ENCODE measurements around the gene KIF5A. TPM values are rescaled to one million over a fixed set of nuclear protein-coding genes. Genes with fewer than 3 reads are reported as not detected.

The KIF5A gene
- total and polyA plus RNA-seq, 2 of the 4 experiments (the other 2 are of a cell fraction), result 0.15 to 0.18 TPM

DNA sequence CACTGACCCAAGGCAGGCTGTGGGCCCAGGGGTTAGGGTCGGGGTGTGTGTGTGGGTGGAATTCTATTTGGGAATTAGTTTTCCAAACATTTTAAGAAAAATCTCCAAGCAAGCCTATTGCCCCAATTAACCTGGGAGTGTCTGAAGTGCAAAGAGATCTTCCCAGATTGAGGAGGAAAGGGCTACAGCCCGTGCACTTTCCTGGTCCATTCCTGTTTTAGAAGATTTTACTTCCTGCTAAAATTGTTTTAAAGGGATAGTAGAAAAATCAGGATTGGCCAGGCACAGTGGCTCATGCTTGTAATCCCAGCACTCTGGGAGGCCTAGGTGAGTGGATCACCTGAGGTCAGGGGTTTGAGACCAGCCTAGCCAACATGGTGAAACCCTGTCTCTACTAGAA lies 8.1 kb upstream of the KIF5A start:
- no peak overlapping the region for H2AK9ac ChIP-seq (replicated peaks; ENCODE audit: low read depth, low read length, poor library complexity)
- no peak overlapping the region for H2BK20ac ChIP-seq (ENCODE audit: low read depth, low read length)
- BruUV-seq (replicated peaks), result no TSS peak
- no peak overlapping the region for H3K56ac ChIP-seq (ENCODE audit: extremely low read depth, insufficient read depth, low read length)
- no peaks in the 10 kb centered on the region for H3K9me3 ChIP-seq (ENCODE audit: control insufficient read depth, insufficient read depth, low read length)
- H2BK15ac ChIP-seq (ENCODE audit: low read depth, low read length), result no peak overlapping the region
- H3K27me3 ChIP-seq (ENCODE audit: control insufficient read depth, insufficient read depth, low read length), result no peaks in the 10 kb centered on the region
- no peak overlapping the region for H3K4me3 ChIP-seq (ENCODE audit: insufficient read depth, low read depth, low read length)
- TF ChIP-seq FOS (IDR thresholded peaks at IDR 0.05; ENCODE audit: low read depth, low read length) (no peak), RAD21 (IDR thresholded peaks at IDR 0.05; ENCODE audit: low read length) (no peak), POLR2A (IDR thresholded peaks at IDR 0.05; ENCODE audit: low read depth, low read length) (no peak), MXI1 (IDR thresholded peaks at IDR 0.05; ENCODE audit: borderline replicate concordance, low read depth, low read length) (no peak), RFX5 (IDR thresholded peaks at IDR 0.05; ENCODE audit: low read depth, low read length) (no peak), CHD1 (IDR thresholded peaks at IDR 0.05; ENCODE audit: low read depth, low read length) (no peak), SMC3 (IDR thresholded peaks at IDR 0.05; ENCODE audit: low read depth, low read length) (no peak), MAZ (IDR thresholded peaks at IDR 0.05; ENCODE audit: borderline replicate concordance, low read depth, low read length) (no peak), MAFK (IDR thresholded peaks at IDR 0.05; ENCODE audit: low read depth, low read length) (no peak), CEBPB (IDR thresholded peaks at IDR 0.05; ENCODE audit: low read depth, low read length) (no peak), NFE2L2 (IDR thresholded peaks at IDR 0.05; ENCODE audit: low read depth, low read length) (no peak), RCOR1 (IDR thresholded peaks at IDR 0.05; ENCODE audit: insufficient replicate concordance, low read length) (no peak), BHLHE40 (IDR thresholded peaks at IDR 0.05; ENCODE audit: low read depth, low read length) (no peak)
- TF ChIP-seq, protein P1, sequence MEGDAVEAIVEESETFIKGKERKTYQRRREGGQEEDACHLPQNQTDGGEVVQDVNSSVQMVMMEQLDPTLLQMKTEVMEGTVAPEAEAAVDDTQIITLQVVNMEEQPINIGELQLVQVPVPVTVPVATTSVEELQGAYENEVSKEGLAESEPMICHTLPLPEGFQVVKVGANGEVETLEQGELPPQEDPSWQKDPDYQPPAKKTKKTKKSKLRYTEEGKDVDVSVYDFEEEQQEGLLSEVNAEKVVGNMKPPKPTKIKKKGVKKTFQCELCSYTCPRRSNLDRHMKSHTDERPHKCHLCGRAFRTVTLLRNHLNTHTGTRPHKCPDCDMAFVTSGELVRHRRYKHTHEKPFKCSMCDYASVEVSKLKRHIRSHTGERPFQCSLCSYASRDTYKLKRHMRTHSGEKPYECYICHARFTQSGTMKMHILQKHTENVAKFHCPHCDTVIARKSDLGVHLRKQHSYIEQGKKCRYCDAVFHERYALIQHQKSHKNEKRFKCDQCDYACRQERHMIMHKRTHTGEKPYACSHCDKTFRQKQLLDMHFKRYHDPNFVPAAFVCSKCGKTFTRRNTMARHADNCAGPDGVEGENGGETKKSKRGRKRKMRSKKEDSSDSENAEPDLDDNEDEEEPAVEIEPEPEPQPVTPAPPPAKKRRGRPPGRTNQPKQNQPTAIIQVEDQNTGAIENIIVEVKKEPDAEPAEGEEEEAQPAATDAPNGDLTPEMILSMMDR (conservative IDR thresholded peaks at IDR 0.05; ENCODE audit: low read depth, low read length), result no peak
- TF ChIP-seq, protein P2, sequence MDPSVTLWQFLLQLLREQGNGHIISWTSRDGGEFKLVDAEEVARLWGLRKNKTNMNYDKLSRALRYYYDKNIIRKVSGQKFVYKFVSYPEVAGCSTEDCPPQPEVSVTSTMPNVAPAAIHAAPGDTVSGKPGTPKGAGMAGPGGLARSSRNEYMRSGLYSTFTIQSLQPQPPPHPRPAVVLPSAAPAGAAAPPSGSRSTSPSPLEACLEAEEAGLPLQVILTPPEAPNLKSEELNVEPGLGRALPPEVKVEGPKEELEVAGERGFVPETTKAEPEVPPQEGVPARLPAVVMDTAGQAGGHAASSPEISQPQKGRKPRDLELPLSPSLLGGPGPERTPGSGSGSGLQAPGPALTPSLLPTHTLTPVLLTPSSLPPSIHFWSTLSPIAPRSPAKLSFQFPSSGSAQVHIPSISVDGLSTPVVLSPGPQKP (IDR thresholded peaks at IDR 0.05; ENCODE audit: borderline replicate concordance, low read depth, low read length), result no peak
- TF ChIP-seq, protein P3, sequence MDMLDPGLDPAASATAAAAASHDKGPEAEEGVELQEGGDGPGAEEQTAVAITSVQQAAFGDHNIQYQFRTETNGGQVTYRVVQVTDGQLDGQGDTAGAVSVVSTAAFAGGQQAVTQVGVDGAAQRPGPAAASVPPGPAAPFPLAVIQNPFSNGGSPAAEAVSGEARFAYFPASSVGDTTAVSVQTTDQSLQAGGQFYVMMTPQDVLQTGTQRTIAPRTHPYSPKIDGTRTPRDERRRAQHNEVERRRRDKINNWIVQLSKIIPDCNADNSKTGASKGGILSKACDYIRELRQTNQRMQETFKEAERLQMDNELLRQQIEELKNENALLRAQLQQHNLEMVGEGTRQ (IDR thresholded peaks at IDR 0.05; ENCODE audit: low read depth, low read length), result no peak
- POLR2A ChIA-PET (ENCODE audit: unreplicated experiment), result no interaction called here
- no peak overlapping the region for H3K4ac ChIP-seq (ENCODE audit: low read depth, low read length)
- in situ Hi-C loops (cut with MboI; ENCODE audit: low sequenced_read_pairs) (no loop called here), dilution Hi-C loops (cut with HindIII; ENCODE audit: low sequenced_read_pairs, unreplicated experiment) (no loop called here), intact Hi-C loops (cut with micrococcal nuclease) (no loop called here)
- no peak overlapping the region for H4K8ac ChIP-seq (ENCODE audit: low read depth in 2 of 2, low read length in 2 of 2)
- H3K23ac ChIP-seq (ENCODE audit: low read depth, low read length), result no peak overlapping the region
- no peak overlapping the region for H3K14ac ChIP-seq (replicated peaks; ENCODE audit: low read depth, low read length)
- WGBS, 2 experiments (ENCODE audit: extremely low coverage in 2 of 2, insufficient read length in 1 of 2), result no CpG with 5 or more reads among the region's 2 CpGs
- no peak overlapping the region for H3K27ac ChIP-seq (ENCODE audit: insufficient read depth, low read length)
- H3K79me1 ChIP-seq (ENCODE audit: low read depth in 1 of 2, low read length in 2 of 2), result peaks cover 45 to 73% of the 10 kb centered on the region in 2 experiments
- H2AFZ ChIP-seq (replicated peaks; ENCODE audit: low read length, poor library complexity), result no peak overlapping the region
- H2AK5ac ChIP-seq (ENCODE audit: low read depth, low read length), result no peak overlapping the region
- no peak overlapping the region for H2BK120ac ChIP-seq (ENCODE audit: low read depth, low read length)
- H4K5ac ChIP-seq (ENCODE audit: low read depth, low read length), result no peak overlapping the region
- no peak overlapping the region for H2BK5ac ChIP-seq (ENCODE audit: low read depth, low read length, poor library complexity, severe bottlenecking)
- no peak overlapping the region for H3K9ac ChIP-seq (ENCODE audit: low read depth, low read length)
- no peak overlapping the region for H4K91ac ChIP-seq (ENCODE audit: insufficient read depth, low read depth, low read length)
- peaks cover 42% of the 10 kb centered on the region for H4K20me1 ChIP-seq (ENCODE audit: insufficient read depth, low read length)
- no peak for DNase-seq
- CTCF ChIA-PET, result no interaction called here
- H3K18ac ChIP-seq (ENCODE audit: low read depth, low read length), result no peak overlapping the region
- no peak overlapping the region for H3K4me2 ChIP-seq (ENCODE audit: low read depth, low read length)
- H3K4me1 ChIP-seq (ENCODE audit: control insufficient read depth, insufficient read depth, low read length), result peaks cover 13% of the 10 kb centered on the region
- no peak for ATAC-seq (ENCODE audit: low read depth)
- H3K36me3 ChIP-seq (ENCODE audit: control insufficient read depth, insufficient read depth, low read length), result peaks cover 33% of the 10 kb centered on the region
- peaks cover 23% of the 10 kb centered on the region for H3K9me1 ChIP-seq (ENCODE audit: insufficient read depth, low read length)
